NCI-H2107 treated with DMSO at 0.1 percent for 48 hours (cell line): Measurements from ENCODE around the gene SLC35B2.
"Not testable (repeated sequence)": the region's sequence is repeated elsewhere in the genome, so short reads cannot be mapped to it uniquely, and the experiment has no call there.

Experiments used
- DNase-seq: peaks from one replicate; lab custom pipeline; 2025; ENCODE audit not compliant: unreplicated experiment; lab: John Stamatoyannopoulos, UW

Gene SLC35B2

GRCh38 chr6:44235891-44236516 lies 21.3 kb downstream of the SLC35B2 start:
- DNase-seq, result no peak

DNA sequence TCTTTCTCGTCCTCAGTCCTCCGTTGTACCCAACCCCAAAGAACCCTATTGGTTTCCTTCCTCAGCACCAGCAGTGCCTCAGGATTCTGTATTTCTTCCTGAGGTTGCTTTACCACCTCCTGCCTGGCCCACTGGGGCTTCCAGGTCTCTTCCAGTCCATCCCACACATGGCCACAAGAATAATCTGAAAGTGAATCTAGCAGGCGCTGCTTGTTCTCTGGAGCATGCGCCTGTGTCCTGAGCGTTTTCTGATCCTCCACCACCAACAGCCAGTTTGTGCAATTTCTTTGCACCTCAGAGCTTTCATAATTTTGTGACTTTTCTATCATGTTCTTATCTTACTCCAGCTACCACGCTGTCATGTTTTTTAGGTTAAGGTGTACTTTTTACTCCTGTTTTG lies 22.1 kb downstream of the SLC35B2 start:
- no peak for DNase-seq

DNA sequence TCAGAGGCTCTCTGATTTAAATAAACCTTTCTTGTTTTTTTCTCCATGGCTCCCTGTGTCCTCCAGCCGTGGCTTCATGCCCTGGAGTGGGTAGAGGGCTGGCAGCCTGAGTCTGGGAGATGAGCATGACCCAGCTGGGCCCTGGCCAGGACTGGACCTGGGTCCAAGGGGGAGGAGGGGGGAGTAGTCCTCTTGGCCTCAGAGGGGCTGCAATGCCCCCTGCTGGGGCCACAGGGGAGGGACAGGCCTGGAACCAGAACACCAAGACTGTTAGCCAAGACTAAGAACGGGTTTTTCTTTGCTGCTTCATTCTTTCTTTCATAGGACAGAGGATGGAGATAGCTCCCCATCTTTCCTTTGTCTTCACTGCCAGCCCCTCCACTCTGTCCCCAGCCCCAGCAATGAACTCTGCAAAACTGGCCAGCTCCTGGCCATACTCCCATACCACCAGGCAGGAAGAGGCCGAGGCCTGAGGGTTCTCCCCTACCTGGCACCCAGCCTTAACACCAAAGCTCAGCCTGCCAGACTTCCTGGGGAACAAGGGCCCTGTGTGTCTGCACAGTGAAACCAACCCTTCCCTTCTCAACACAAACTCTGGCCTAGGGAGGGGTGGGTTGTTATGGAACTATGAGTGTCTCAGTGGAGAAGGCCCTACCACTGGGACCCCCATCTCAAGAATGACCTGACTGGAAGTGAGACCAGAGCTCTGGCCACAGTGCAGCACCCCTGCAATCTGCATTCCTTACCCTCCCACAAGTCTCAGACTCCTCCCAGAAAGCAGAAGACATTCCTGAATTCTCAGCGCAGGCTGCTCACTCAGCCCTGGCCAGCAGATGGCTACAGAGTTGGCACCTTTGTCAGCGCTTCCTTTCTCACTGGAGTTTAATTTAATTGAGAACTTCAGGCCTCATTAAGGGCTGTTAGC lies 23.0 kb downstream of the SLC35B2 start:
- DNase-seq, result no peak

DNA sequence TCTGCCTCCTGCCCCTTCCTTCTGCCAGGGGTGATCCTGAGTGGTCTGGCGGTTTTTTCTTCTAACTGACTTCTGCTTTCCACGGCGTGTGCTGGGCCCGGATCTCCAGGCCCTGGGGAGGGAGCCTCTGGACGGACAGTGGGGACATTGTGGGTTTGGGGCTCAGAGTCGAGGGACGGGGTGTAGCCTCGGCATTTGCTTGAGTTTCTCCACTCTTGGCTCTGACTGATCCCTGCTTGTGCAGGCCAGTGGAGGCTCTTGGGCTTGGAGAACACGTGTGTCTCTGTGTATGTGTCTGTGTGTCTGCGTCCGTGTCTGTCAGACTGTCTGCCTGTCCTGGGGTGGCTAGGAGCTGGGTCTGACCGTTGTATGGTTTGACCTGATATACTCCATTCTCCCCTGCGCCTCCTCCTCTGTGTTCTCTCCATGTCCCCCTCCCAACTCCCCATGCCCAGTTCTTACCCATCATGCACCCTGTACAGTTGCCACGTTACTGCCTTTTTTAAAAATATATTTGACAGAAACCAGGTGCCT lies 23.7 kb downstream of the SLC35B2 start:
- DNase-seq, result no peak

GRCh38 chr6:44232676-44233566 lies 24.4 kb downstream of the SLC35B2 start:
- DNase-seq, result no peak

GRCh38 chr6:44231426-44231825 lies 25.9 kb downstream of the SLC35B2 start:
- not testable (repeated sequence) for DNase-seq

DNA sequence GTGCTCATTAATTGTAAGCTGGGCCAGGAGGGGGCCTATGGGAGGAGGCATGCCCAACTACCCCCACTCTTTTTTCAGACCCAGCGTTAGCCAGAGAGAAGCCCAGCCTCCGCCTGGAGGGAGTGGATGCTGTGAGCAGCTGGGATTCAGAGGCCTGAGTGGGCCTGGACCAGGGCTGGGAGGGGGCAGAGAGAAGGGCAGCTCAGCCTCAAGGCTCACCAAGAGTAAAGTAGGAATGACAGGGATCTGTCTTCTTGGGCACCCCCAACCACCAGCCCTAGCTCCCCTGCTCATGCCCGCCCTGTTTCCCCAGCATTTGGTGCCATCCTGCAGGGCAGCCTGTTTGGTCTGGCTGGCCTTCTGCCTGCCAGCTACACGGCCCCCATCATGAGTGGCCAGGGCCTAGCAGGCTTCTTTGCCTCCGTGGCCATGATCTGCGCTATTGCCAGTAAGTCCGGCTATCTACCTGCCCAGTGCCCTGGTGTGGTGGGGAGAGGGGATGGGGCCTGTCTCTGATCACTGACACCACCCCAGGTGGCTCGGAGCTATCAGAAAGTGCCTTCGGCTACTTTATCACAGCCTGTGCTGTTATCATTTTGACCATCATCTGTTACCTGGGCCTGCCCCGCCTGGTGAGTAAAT lies 27.2 kb downstream of the SLC35B2 start:
- no peak for DNase-seq

DNA sequence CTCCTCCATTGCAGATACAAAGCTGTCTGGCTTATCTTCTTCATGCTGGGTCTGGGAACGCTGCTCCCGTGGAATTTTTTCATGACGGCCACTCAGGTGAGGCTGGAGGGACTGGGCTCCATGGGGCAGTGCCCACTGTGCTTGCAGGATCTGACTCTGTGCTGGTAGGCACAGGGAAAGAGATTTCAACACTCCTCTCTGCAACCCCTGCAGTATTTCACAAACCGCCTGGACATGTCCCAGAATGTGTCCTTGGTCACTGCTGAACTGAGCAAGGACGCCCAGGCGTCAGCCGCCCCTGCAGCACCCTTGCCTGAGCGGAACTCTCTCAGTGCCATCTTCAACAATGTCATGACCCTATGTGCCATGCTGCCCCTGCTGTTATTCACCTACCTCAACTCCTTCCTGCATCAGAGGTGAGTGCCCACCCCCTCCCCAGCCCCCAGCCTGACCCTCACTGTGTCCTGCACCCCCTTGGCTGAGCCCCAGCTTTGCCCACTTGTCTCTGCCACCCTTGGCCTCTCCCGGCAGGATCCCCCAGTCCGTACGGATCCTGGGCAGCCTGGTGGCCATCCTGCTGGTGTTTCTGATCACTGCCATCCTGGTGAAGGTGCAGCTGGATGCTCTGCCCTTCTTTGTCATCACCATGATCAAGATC lies 27.8 kb downstream of the SLC35B2 start:
- no peak for DNase-seq

DNA sequence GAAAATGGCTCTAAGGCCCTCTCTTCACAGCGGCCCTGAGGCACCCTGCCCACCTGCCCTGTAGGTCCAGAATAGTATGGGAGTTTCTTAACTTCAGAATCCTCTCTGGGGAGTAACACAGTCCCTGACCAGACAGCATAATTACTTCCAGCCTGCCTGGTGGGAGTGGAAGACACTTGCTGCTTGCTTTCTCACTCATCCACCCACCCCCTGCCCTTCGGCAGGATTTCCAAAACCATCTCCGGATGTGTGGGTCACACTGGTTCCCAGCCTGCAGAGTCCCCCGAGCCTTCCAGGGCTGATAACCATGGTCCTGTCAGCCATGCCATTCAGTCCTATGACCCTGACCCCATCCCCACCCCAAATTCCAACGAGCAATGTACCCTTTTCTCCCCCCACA lies 28.5 kb downstream of the SLC35B2 start:
- no peak for DNase-seq

GRCh38 chr6:44228433-44228832 lies 28.9 kb downstream of the SLC35B2 start:
- DNase-seq, result no peak

GRCh38 chr6:44228031-44228430 lies 29.3 kb downstream of the SLC35B2 start:
- no peak for DNase-seq

DNA sequence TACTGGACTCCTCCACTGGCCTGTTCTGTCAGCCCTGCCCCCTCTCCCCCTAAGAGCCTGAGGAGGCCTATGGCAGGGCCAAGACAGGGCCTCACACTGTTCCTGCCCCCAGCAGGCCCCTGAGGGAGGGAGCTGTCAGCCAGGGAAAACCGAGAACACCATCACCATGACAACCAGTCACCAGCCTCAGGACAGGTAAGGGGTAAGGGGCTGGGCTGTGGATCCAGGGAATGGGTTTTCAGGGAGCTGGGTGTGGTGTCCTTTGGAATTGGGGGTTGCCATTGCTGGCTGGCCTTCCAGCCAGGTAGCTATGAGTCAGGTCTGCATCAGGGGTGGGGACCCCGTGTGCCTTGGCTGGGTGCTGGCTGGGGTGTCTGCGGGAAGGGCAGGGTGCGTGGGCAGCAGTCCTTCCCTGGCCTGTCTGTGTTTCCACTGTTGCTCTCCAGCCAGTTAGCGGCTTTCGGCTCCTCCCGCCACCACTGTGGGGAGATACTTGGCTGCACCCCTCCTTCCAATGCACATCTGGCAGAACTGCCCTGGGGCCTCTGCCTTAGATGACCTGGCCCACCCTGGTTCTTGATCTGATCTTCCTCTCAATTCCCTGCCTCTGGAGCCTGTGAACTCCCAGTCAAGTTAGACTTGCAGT lies 30.1 kb downstream of the SLC35B2 start:
- no peak for DNase-seq

- no peak for DNase-seq
Measured at GRCh38 chr6:44226368-44227147, 30.8 kb downstream of the SLC35B2 start.

DNA sequence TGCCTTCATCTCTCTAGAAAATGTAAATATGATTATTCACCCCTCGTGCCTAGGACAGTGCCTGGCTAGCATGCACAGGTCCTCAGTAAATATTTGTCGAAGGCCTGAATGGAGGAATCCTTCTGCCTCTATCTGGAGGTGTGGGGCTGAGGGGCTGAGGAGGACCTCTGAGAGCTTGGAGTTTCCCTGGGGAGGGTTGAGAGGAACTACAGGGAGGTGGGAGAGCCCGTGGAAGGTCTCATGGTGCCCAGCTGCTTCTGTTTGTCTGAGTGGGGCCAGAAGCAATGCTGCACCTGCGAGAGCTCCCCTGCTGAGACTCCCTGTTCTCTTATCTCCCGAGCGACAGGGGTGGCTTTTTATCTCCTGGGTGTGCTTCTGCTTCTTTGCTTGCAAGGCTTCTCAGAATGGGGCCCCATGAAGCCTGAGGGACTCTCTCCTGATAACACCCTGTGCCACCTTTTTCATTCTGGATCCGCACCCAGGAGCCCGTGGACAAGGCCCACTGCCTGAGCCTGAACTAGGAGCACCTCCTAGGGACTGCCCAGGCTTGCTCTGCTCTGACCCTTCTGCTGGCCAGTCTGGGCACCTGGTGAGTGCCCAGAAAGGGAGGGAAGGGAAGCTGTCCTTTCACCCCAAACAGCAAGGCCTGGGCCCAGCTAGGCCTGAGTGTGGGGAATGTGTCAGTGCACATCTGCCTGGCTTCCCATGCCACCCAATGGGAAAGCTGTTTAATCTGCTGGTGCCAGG lies 31.6 kb downstream of the SLC35B2 start:
- no peak for DNase-seq

GRCh38 chr6:44224965-44225305 lies 32.4 kb downstream of the SLC35B2 start:
- DNase-seq, result no peak

GRCh38 chr6:44224029-44224964 lies 33.0 kb downstream of the SLC35B2 start:
- no peak for DNase-seq

GRCh38 chr6:44223319-44224028 lies 33.9 kb downstream of the SLC35B2 start, which contains the start of gene SLC29A1:
Gene SLC29A1, plus strand, starts transcription at chr6:44223595. Its CDS starts 3,719 bp downstream, at chr6:44227314.
- no peak for DNase-seq
